ENCODE results near the gene CHPT1. TPM values are rescaled to one million over a fixed set of nuclear protein-coding genes. Genes with fewer than 3 reads are reported as not detected.

CHPT1 gene
- total and polyA plus RNA-seq, 2 donors (not counting 3 experiments of a cell fraction or from before 2014, with no cell fraction given): 12.1 to 19.3 TPM

GRCh38 chr12:101729842-101730241 lies 32.4 kb downstream of the CHPT1 start:
- Histone ChIP-seq H3K9me3 (replicated peaks; ENCODE audit: control insufficient read depth, insufficient read depth, low read length) (no peaks in the 10 kb centered on the region), H3K79me2 (ENCODE audit: control insufficient read depth, insufficient read depth, low read length) (no peaks in the 10 kb centered on the region), H3K27ac (ENCODE audit: insufficient read depth, low read depth, low read length) (no peak overlapping the region), H3K9me1 (replicated peaks; ENCODE audit: control insufficient read depth, extremely low read depth, insufficient read depth, low read length) (no peaks in the 10 kb centered on the region), H4K20me1 (replicated peaks; ENCODE audit: control insufficient read depth, extremely low read depth, insufficient read depth, low read length) (no peaks in the 10 kb centered on the region), H3K27me3 (ENCODE audit: control insufficient read depth in 2 of 2, insufficient read depth in 2 of 2, low read length in 2 of 2) (no peaks in the 10 kb centered on the region), H3K4me3 (replicated peaks in 1 of 3; ENCODE audit: insufficient read depth in 1 of 3, low read depth in 1 of 3, low read length in 3 of 3) (no peak overlapping the region), H3K9ac (replicated peaks; ENCODE audit: extremely low read depth, insufficient read depth, low read length) (no peak overlapping the region), H2AFZ (ENCODE audit: low read depth, low read length) (no peak overlapping the region), H3K4me1 (ENCODE audit: control insufficient read depth, extremely low read depth, insufficient read depth, low read length) (no peaks in the 10 kb centered on the region), H3K4me2 (ENCODE audit: insufficient read depth, low read length) (no peak overlapping the region), H3K36me3 (ENCODE audit: control insufficient read depth in 2 of 2, extremely low read depth in 1 of 2, insufficient read depth in 2 of 2, low read length in 2 of 2) (peaks cover 0 to 2% of the 10 kb centered on the region in 2 experiments)
- intact Hi-C loops (cut with micrococcal nuclease): no loop called here
- TF ChIP-seq, protein P1, sequence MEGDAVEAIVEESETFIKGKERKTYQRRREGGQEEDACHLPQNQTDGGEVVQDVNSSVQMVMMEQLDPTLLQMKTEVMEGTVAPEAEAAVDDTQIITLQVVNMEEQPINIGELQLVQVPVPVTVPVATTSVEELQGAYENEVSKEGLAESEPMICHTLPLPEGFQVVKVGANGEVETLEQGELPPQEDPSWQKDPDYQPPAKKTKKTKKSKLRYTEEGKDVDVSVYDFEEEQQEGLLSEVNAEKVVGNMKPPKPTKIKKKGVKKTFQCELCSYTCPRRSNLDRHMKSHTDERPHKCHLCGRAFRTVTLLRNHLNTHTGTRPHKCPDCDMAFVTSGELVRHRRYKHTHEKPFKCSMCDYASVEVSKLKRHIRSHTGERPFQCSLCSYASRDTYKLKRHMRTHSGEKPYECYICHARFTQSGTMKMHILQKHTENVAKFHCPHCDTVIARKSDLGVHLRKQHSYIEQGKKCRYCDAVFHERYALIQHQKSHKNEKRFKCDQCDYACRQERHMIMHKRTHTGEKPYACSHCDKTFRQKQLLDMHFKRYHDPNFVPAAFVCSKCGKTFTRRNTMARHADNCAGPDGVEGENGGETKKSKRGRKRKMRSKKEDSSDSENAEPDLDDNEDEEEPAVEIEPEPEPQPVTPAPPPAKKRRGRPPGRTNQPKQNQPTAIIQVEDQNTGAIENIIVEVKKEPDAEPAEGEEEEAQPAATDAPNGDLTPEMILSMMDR (IDR thresholded peaks at IDR 0.05; ENCODE audit: extremely low read depth in 1 of 2, insufficient read depth in 1 of 2, low read depth in 1 of 2, low read length in 2 of 2): no peak
- no peak for TF ChIP-seq FOS (IDR thresholded peaks at IDR 0.05; ENCODE audit: borderline replicate concordance, insufficient read depth, low read length)
- TF ChIP-seq EZH2 (IDR thresholded peaks at IDR 0.05; ENCODE audit: borderline replicate concordance, low read depth, low read length, severe bottlenecking): no peak
- DNase-seq (ENCODE audit: low read depth, low spot score): no peak
- dilution Hi-C loops (cut with MboI; ENCODE audit: extremely low pct_ligation_motif_present, low sequenced_read_pairs): no loop called here
- ChIA-PET POLR2A (no interaction called here), CTCF (interaction anchor here (1.2 kb wide), 1 partner anchor 30 kb away, joined by 3 read pairs; no protein-coding TSS in a partner anchor)
- no peak for FAIRE-seq
- BruUV-seq (replicated peaks): no TSS peak

DNA sequence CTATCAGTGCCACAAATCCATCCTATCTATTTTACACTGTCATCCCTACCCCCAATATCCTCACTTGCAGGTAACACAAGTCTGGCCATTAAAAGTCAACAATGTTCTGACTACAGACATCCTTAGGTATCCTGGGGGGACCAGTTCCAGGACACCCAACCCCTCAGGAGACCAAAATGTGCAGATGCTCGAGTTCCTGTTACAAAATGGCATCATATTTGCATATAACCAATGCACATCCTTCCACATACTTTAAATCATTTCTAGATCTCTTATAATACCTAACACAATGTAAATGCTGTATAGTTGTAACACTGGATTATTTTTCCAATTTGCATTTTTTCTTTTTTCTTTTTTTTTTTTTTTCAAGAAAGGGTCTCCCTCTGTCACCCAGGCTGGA lies 34.9 kb downstream of the CHPT1 start:
- TF ChIP-seq POLR2A (IDR thresholded peaks at IDR 0.05; ENCODE audit: low read depth, low read length): no peak
- TF ChIP-seq MYC (IDR thresholded peaks at IDR 0.05; ENCODE audit: low read depth, low read length): no peak
- dilution Hi-C loops (cut with MboI; ENCODE audit: extremely low pct_ligation_motif_present, low sequenced_read_pairs): no loop called here
- no peaks in the 10 kb centered on the region for H3K4me1 ChIP-seq (ENCODE audit: control insufficient read depth, extremely low read depth, insufficient read depth, low read length)
- no peak overlapping the region for H3K27ac ChIP-seq (ENCODE audit: insufficient read depth, low read depth, low read length)
- no TSS peak for BruUV-seq (replicated peaks)
- intact Hi-C loops (cut with micrococcal nuclease): no loop called here
- no peaks in the 10 kb centered on the region for H3K79me2 ChIP-seq (ENCODE audit: control insufficient read depth, insufficient read depth, low read length)
- H3K36me3 ChIP-seq (ENCODE audit: control insufficient read depth in 2 of 2, extremely low read depth in 1 of 2, insufficient read depth in 2 of 2, low read length in 2 of 2): peaks cover 0 to 2% of the 10 kb centered on the region in 2 experiments
- no peak overlapping the region for H3K9ac ChIP-seq (replicated peaks; ENCODE audit: extremely low read depth, insufficient read depth, low read length)
- ChIA-PET POLR2A (no interaction called here), CTCF (interaction anchor here (1.5 kb wide), 1 partner anchor 11 kb away, joined by 3 read pairs; no protein-coding TSS in a partner anchor)
- H3K9me3 ChIP-seq (replicated peaks; ENCODE audit: control insufficient read depth, insufficient read depth, low read length): no peaks in the 10 kb centered on the region
- H2AFZ ChIP-seq (ENCODE audit: low read depth, low read length): no peak overlapping the region
- FAIRE-seq: no peak
- H3K4me2 ChIP-seq (ENCODE audit: insufficient read depth, low read length): no peak overlapping the region
- H3K27me3 ChIP-seq (ENCODE audit: control insufficient read depth in 2 of 2, insufficient read depth in 2 of 2, low read length in 2 of 2): no peaks in the 10 kb centered on the region
- no peaks in the 10 kb centered on the region for H4K20me1 ChIP-seq (replicated peaks; ENCODE audit: control insufficient read depth, extremely low read depth, insufficient read depth, low read length)
- no peak overlapping the region for H3K4me3 ChIP-seq (replicated peaks in 1 of 3; ENCODE audit: insufficient read depth in 1 of 3, low read depth in 1 of 3, low read length in 3 of 3)
- no peaks in the 10 kb centered on the region for H3K9me1 ChIP-seq (replicated peaks; ENCODE audit: control insufficient read depth, extremely low read depth, insufficient read depth, low read length)
- DNase-seq (ENCODE audit: low read depth, low spot score): no peak

All from endothelial cell of umbilical vein (primary cell).